ENCODE measurements around the gene SHLD2. TPM values are rescaled to one million over a fixed set of nuclear protein-coding genes. Genes with fewer than 3 reads are reported as not detected.
"Not testable (repeated sequence)": the region's sequence is repeated elsewhere in the genome, so short reads cannot be mapped to it uniquely, and the experiment has no call there.

The SHLD2 gene
- total and polyA plus RNA-seq, 2 of the 4 experiments (the other 2 are of a cell fraction): 10.6 to 19.9 TPM

DNA sequence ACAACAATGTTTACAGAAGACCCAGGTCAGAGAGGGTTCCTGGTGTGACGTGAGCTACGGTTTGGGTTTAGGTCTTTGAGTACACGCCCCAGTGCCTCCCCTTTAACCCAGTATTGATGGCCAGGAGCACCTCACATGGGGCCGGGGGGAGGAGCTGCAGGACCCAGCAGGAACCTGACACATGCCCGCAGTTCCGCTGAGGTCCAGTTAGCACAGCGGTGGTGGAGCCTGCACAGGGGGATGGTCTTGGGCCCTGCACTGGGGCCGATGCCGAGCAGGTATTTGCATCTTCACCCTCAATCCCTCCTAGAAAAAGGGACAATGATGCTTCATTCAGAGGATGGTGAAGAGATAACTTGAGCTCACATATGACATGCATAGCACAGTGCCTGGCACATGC lies 134.2 kb downstream of the SHLD2 start:
- H3K9me1 ChIP-seq (ENCODE audit: insufficient read depth, low read length); BruUV-seq (replicated peaks); H3K27ac ChIP-seq (ENCODE audit: insufficient read depth, low read length); dilution Hi-C loops (cut with HindIII; ENCODE audit: low sequenced_read_pairs, unreplicated experiment); H3K18ac ChIP-seq (ENCODE audit: low read depth, low read length); H3K79me1 ChIP-seq (ENCODE audit: low read depth in 1 of 2, low read length in 2 of 2); H4K20me1 ChIP-seq (ENCODE audit: insufficient read depth, low read length); H3K4me1 ChIP-seq (ENCODE audit: control insufficient read depth, insufficient read depth, low read length); in situ Hi-C loops (cut with MboI; ENCODE audit: low sequenced_read_pairs); H3K4ac ChIP-seq (ENCODE audit: low read depth, low read length); H3K9ac ChIP-seq (ENCODE audit: low read depth, low read length); DNase-seq; H4K5ac ChIP-seq (ENCODE audit: low read depth, low read length); H3K27me3 ChIP-seq (ENCODE audit: control insufficient read depth, insufficient read depth, low read length); H3K9me3 ChIP-seq (ENCODE audit: control insufficient read depth, insufficient read depth, low read length); H2AFZ ChIP-seq (replicated peaks; ENCODE audit: low read length, poor library complexity); H2BK120ac ChIP-seq (ENCODE audit: low read depth, low read length); H3K14ac ChIP-seq (replicated peaks; ENCODE audit: low read depth, low read length); H3K4me3 ChIP-seq (ENCODE audit: insufficient read depth, low read depth, low read length); POLR2A ChIA-PET (ENCODE audit: unreplicated experiment); H2AK9ac ChIP-seq (replicated peaks; ENCODE audit: low read depth, low read length, poor library complexity); H4K91ac ChIP-seq (ENCODE audit: insufficient read depth, low read depth, low read length); H2BK20ac ChIP-seq (ENCODE audit: low read depth, low read length); H4K8ac ChIP-seq (ENCODE audit: low read depth in 2 of 2, low read length in 2 of 2); CTCF ChIA-PET; H3K56ac ChIP-seq (ENCODE audit: extremely low read depth, insufficient read depth, low read length); H3K36me3 ChIP-seq (ENCODE audit: control insufficient read depth, insufficient read depth, low read length); H2BK15ac ChIP-seq (ENCODE audit: low read depth, low read length); ATAC-seq (ENCODE audit: low read depth); H3K4me2 ChIP-seq (ENCODE audit: low read depth, low read length); H3K23ac ChIP-seq (ENCODE audit: low read depth, low read length); H2BK5ac ChIP-seq (ENCODE audit: low read depth, low read length, poor library complexity, severe bottlenecking); H2AK5ac ChIP-seq (ENCODE audit: low read depth, low read length); intact Hi-C loops (cut with micrococcal nuclease): not testable (repeated sequence)
- 100% methylated on average over 1 of the region's 9 CpGs; no CpG with 5 or more reads in 1 of the 2 experiments for WGBS, 2 experiments (ENCODE audit: extremely low coverage in 2 of 2, insufficient read length in 1 of 2)

DNA sequence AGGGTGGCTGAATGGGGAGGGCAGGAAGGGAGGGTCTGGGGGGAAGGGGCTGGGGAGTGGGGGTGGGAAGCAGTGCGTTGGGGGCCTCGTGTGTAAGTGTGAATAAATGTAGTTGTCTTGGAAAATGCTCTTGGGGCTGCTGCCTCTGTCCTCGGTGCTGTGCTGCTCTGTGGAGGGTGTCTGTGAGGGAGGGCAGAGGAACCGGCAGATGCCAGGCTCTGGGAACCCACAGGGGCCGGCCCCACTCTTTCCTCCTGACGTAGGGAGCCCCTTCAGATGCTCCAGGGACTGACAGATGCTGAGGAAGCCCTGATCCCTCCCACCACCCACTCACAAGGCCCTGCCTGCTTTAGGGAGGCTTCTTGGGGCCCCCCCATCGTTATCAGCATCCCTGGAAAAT lies 139.8 kb downstream of the SHLD2 start:
- dilution Hi-C loops (cut with HindIII; ENCODE audit: low sequenced_read_pairs, unreplicated experiment); H3K14ac ChIP-seq (replicated peaks; ENCODE audit: low read depth, low read length); H3K9ac ChIP-seq (ENCODE audit: low read depth, low read length); H3K4me1 ChIP-seq (ENCODE audit: control insufficient read depth, insufficient read depth, low read length); H3K4ac ChIP-seq (ENCODE audit: low read depth, low read length); BruUV-seq (replicated peaks); H3K4me3 ChIP-seq (ENCODE audit: insufficient read depth, low read depth, low read length); H3K4me2 ChIP-seq (ENCODE audit: low read depth, low read length); H4K8ac ChIP-seq (ENCODE audit: low read depth in 2 of 2, low read length in 2 of 2); ATAC-seq (ENCODE audit: low read depth); H3K27ac ChIP-seq (ENCODE audit: insufficient read depth, low read length); H3K18ac ChIP-seq (ENCODE audit: low read depth, low read length); H4K5ac ChIP-seq (ENCODE audit: low read depth, low read length); H3K79me1 ChIP-seq (ENCODE audit: low read depth in 1 of 2, low read length in 2 of 2); H3K23ac ChIP-seq (ENCODE audit: low read depth, low read length); intact Hi-C loops (cut with micrococcal nuclease); H4K91ac ChIP-seq (ENCODE audit: insufficient read depth, low read depth, low read length); POLR2A ChIA-PET (ENCODE audit: unreplicated experiment); H3K27me3 ChIP-seq (ENCODE audit: control insufficient read depth, insufficient read depth, low read length); H4K20me1 ChIP-seq (ENCODE audit: insufficient read depth, low read length); H2AFZ ChIP-seq (replicated peaks; ENCODE audit: low read length, poor library complexity); H2BK15ac ChIP-seq (ENCODE audit: low read depth, low read length); H3K56ac ChIP-seq (ENCODE audit: extremely low read depth, insufficient read depth, low read length); H2AK5ac ChIP-seq (ENCODE audit: low read depth, low read length); in situ Hi-C loops (cut with MboI; ENCODE audit: low sequenced_read_pairs); H3K36me3 ChIP-seq (ENCODE audit: control insufficient read depth, insufficient read depth, low read length); H2AK9ac ChIP-seq (replicated peaks; ENCODE audit: low read depth, low read length, poor library complexity); H2BK5ac ChIP-seq (ENCODE audit: low read depth, low read length, poor library complexity, severe bottlenecking); H2BK120ac ChIP-seq (ENCODE audit: low read depth, low read length); DNase-seq; CTCF ChIA-PET; H3K9me1 ChIP-seq (ENCODE audit: insufficient read depth, low read length); H2BK20ac ChIP-seq (ENCODE audit: low read depth, low read length); H3K9me3 ChIP-seq (ENCODE audit: control insufficient read depth, insufficient read depth, low read length): not testable (repeated sequence)
- no CpG with 5 or more reads among the region's 7 CpGs for whole genome bisulfite sequencing, 2 experiments (ENCODE audit: extremely low coverage in 2 of 2, insufficient read length in 1 of 2)
